HG03342 (cell line): Measurements from ENCODE around the gene CCDC187.

Experiments
- ATAC-seq: cut with Tn5 transposase; IDR thresholded peaks from one replicate; pipeline ENCODE4 v1.9.1; 2021; ENCODE audit warnings: mild to moderate bottlenecking, moderate library complexity; ENCODE audit not compliant: unreplicated experiment

The CCDC187 gene

GRCh38 chr9:136339958-136340310 lies 36.0 kb upstream of the CCDC187 start:
- ATAC-seq = no peak

GRCh38 chr9:136339173-136339957 lies 35.5 kb upstream of the CCDC187 start:
- no peak for ATAC-seq

- no peak for ATAC-seq
Observed at GRCh38 chr9:136338511-136338910, 34.6 kb upstream of the CCDC187 start.

GRCh38 chr9:136337416-136338395 lies 33.8 kb upstream of the CCDC187 start:
- ATAC-seq = no peak

GRCh38 chr9:136336881-136337280 lies 33.0 kb upstream of the CCDC187 start:
- no peak for ATAC-seq

- no peak for ATAC-seq
Observed at GRCh38 chr9:136336156-136336870, 32.4 kb upstream of the CCDC187 start.

- ATAC-seq = no peak
Observed at GRCh38 chr9:136335296-136336155, 31.6 kb upstream of the CCDC187 start.

- no peak for ATAC-seq
Observed at GRCh38 chr9:136334541-136334940, 30.6 kb upstream of the CCDC187 start.

- ATAC-seq = no peak
Observed at GRCh38 chr9:136333486-136333885, 29.6 kb upstream of the CCDC187 start.

GRCh38 chr9:136333045-136333444 lies 29.2 kb upstream of the CCDC187 start:
- ATAC-seq = no peak

GRCh38 chr9:136332482-136332983 lies 28.6 kb upstream of the CCDC187 start:
- no peak for ATAC-seq

- ATAC-seq = no peak
Observed at GRCh38 chr9:136331556-136332481, 27.9 kb upstream of the CCDC187 start.

- no peak for ATAC-seq
Observed at GRCh38 chr9:136331030-136331429, 27.1 kb upstream of the CCDC187 start.

GRCh38 chr9:136330406-136330990 lies 26.6 kb upstream of the CCDC187 start:
- ATAC-seq = no peak

- no peak for ATAC-seq
Observed at GRCh38 chr9:136329636-136330405, 25.9 kb upstream of the CCDC187 start.

- ATAC-seq = no peak
Observed at GRCh38 chr9:136329211-136329627, 25.3 kb upstream of the CCDC187 start.

GRCh38 chr9:136328622-136329041 lies 24.7 kb upstream of the CCDC187 start:
- ATAC-seq = no peak
